Heart right ventricle (tissue), 16 donors: Measurements from ENCODE around the gene STARD8. TPM values are rescaled to one million over a fixed set of nuclear protein-coding genes. Genes with fewer than 3 reads are reported as not detected.

ENCODE experiments used
- ATAC-seq, 8 donors: fragments of 200-7000 bp; cut with Tn5 transposase; one replicate each; pipeline ENCODE4 v1.9.1; 2020; ENCODE audit warnings: mild to moderate bottlenecking in 8 of 8, moderate library complexity in 8 of 8, moderate number of reproducible peaks in 1 of 8
- DNase-seq, 2 donors: peaks; one replicate each; pipeline ENCODE4 v3.0.0-alpha.2; 2020
- H3K27ac ChIP-seq, 10 donors: fragments of 200-600 bp; sonication (generic) in 2 of 10; one replicate each; pipeline versions ENCODE4 v1.5.0 to v1.8.0; 2020 to 2022; ENCODE audit warnings: mild to moderate bottlenecking in 3 of 10
- H3K27me3 ChIP-seq, 7 donors: fragments of 200-600 bp; one replicate each; pipeline ENCODE4 v1.8.0; 2021 to 2022; ENCODE audit warnings: mild to moderate bottlenecking in 2 of 7
- H3K36me3 ChIP-seq, 9 donors: fragments of 200-600 bp; sonication (generic) in 1 of 9; one replicate each; pipeline versions ENCODE4 v1.5.0 to v1.8.0; 2020 to 2022; ENCODE audit warnings: mild to moderate bottlenecking in 2 of 9
- H3K4me1 ChIP-seq, 9 donors: fragments of 200-600 bp; sonication (generic) in 1 of 9; one replicate each; pipeline versions ENCODE4 v1.5.0 to v1.8.0; 2020 to 2022; ENCODE audit warnings: mild to moderate bottlenecking in 4 of 9
- H3K4me3 ChIP-seq, 10 donors: fragments of 200-600 bp; sonication (generic) in 2 of 10; one replicate each; pipeline versions ENCODE4 v1.5.0 to v1.8.0; 2020 to 2022; ENCODE audit warnings: mild to moderate bottlenecking in 7 of 10, moderate library complexity in 2 of 10
- H3K9me3 ChIP-seq, 11 donors: fragments of 200-600 bp in 10 of 11; sonication (generic) in 2 of 11; one replicate each; pipeline versions ENCODE4 v1.5.0 to v1.8.0; 2013 to 2022; ENCODE audit warnings: mild to moderate bottlenecking in 2 of 11, control low read depth in 1 of 11, moderate library complexity in 1 of 11
- WGBS, 2 donors: extraction: QIAGEN DNeasy Blood & Tissue Kit; methylation state at CpG; one replicate each; pipeline ENCODE4 v1.1.7; 2013; ENCODE audit warnings: inconsistent platforms in 1 of 2; 5-methylcytosine and 5-hydroxymethylcytosine counted together
- intact Hi-C, 10 donors: fragments of 100-400 bp; cut with DNase I; formaldehyde crosslinking; loops; one replicate each; pipeline versions ENCODE4 v1.11.1 to v1.14.2; 2022
- polyA plus RNA-seq, 2 donors: library from polyadenylated mRNA; stranded (reverse); fragments of 200-250 nt; gene quantifications; one replicate each; pipeline ENCODE4 v1.2.3, GENCODE V29; 2013
- total RNA-seq, 10 donors: library from RNA; stranded (reverse); fragmentation: NEBNext Ultra II Directional in 3 of 10; extraction: Animal tissue kit (Norgen Biotek cat#: 25700) in 3 of 10; gene quantifications; one replicate each; pipeline versions ENCODE4 v1.2.1 to v1.2.4, GENCODE V29; 2021 to 2023
- TF ChIP-seq, protein P1 (sequence below), 9 donors: fragments of 200-600 bp; sonication (generic) in 2 of 9; IDR thresholded peaks; one replicate each; pipeline versions ENCODE4 v1.5.0 to v1.8.0; 2021 to 2022; ENCODE audit warnings: antibody characterized with exemption in 9 of 9, mild to moderate bottlenecking in 5 of 9, moderate library complexity in 1 of 9
- donor health status: Arrhythmogenic right ventricular cardiomyopathy.
- donor health status: ischemic (EF 13 %, LVEDD 7.1; RV severe dilation, severe dysfunction).
- donor health status: healthy with polysubstance abuse.
- donor health status: DM: no; HTN: yes; CAD: no.
- donor health status: DM: no; HTN: no; CAD: no.
- donor health status: ischemic (EF 25% LVEDD 6.9; RV normal size, moderate dysfunction).
- donor health status: ischemic (EF 25% LVEDD 5.7; RV mildly dilated, moderate dysfunction).
- donor health status: healthy.
- donor health status: DM: yes; HTN: yes; CAD: no.
- donor health status: Ischemic cardiomyopathy.
- donor health status: ischemic (EF 35%, LVEDD 5.7; RV mildly dilated, moderate dysfunction).
- donor health status: nonischemic (EF 11% LVEDD 7.7; RV severe dilation, severe dysfunction).
- donor health status: DM: yes; HTN: yes; CAD: no.
- donor health status: PGD.
- donor health status: ischemic (EF 29% LVEDD 5.4; RV normal size, mild dysfunction).
- donor health status: nonischemic (EF 23%, LVEDD 6.1; RV moderate dilation, normal function).

STARD8 gene
- total and polyA plus RNA-seq, 12 donors, result 4.7 to 11.7 (median 7.6) TPM

DNA sequence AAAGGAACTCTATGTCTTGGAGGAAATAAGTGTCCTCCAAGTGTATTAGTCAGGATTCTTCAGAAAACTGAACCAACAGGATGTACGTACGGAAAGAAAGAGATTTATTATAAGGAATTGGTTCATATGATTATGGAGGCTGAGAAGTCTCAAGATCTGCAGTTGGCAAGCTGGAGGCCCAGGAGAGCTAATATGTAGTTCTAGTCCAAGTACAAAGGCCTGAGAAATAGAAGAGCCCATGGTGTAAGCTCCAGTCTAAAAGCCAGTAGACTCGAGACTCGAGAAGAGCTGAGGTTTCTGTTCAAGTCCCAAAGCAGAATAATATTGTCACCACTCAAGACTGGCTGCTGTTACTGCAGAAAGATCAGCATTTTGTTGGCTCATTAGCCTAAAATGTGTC lies 116.0 kb downstream of the STARD8 start:
- Histone ChIP-seq H3K27ac (no peak overlapping the region), H3K36me3 (no peaks in the 10 kb centered on the region), H3K9me3 (no peaks in the 10 kb centered on the region), H3K4me1 (no peaks in the 10 kb centered on the region), H3K27me3 (peaks cover 0 to 17% (median 0%) of the 10 kb centered on the region in 7 donors), H3K4me3 (no peak overlapping the region)
- DNase-seq (no peak), ATAC-seq (no peak)
- intact Hi-C loops, result no loop called here
- WGBS, 2 donors, result 84 to 91% methylated on average over 4 of the region's 4 CpGs
- TF ChIP-seq, protein P1, sequence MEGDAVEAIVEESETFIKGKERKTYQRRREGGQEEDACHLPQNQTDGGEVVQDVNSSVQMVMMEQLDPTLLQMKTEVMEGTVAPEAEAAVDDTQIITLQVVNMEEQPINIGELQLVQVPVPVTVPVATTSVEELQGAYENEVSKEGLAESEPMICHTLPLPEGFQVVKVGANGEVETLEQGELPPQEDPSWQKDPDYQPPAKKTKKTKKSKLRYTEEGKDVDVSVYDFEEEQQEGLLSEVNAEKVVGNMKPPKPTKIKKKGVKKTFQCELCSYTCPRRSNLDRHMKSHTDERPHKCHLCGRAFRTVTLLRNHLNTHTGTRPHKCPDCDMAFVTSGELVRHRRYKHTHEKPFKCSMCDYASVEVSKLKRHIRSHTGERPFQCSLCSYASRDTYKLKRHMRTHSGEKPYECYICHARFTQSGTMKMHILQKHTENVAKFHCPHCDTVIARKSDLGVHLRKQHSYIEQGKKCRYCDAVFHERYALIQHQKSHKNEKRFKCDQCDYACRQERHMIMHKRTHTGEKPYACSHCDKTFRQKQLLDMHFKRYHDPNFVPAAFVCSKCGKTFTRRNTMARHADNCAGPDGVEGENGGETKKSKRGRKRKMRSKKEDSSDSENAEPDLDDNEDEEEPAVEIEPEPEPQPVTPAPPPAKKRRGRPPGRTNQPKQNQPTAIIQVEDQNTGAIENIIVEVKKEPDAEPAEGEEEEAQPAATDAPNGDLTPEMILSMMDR (IDR thresholded peaks at IDR 0.05), result no peak

Other genes starting within 250 kb of the STARD8 start
- gene OPHN1, start 214.2 kb upstream of the STARD8 start, total RNA-seq, result 1 to 10 TPM; 3.4 to 7.1 (median 5.4) TPM
- 1 to 10 TPM; 2.1 to 2.7 TPM for gene OPHN1, start 214.2 kb upstream of the STARD8 start, polyA plus RNA-seq
- 10 to 100 TPM; 28.9 to 35.0 (median 29.4) TPM for gene YIPF6, start 148.6 kb upstream of the STARD8 start, total RNA-seq
- 10 to 100 TPM in 1 of 2 donors, 1 to 10 TPM in 1; 8.0 to 12.5 TPM for gene YIPF6, start 148.6 kb upstream of the STARD8 start, polyA plus RNA-seq
- 10 to 100 TPM; 10.8 to 45.1 (median 16.5) TPM for gene EFNB1, start 181.4 kb downstream of the STARD8 start, total RNA-seq
- 10 to 100 TPM; 30.3 to 33.5 TPM for gene EFNB1, start 181.4 kb downstream of the STARD8 start, polyA plus RNA-seq